HEK293 (cell line): Measurements from ENCODE around the gene RPL10.

Source experiments
- EGR2 ChIP-seq: fragments of 450-650 bp; formaldehyde crosslinking; IDR thresholded peaks from 2 replicates; pipeline ENCODE4 v1.5.1; 2016; ENCODE audit warnings: low read depth, missing biosample characterization, missing genetic modification characterization
- GFI1B ChIP-seq: fragments of 450-650 bp; formaldehyde crosslinking; IDR thresholded peaks from 2 replicates; pipeline ENCODE4 v1.5.1; 2016; ENCODE audit warnings: missing biosample characterization, missing genetic modification characterization
- HIC1 ChIP-seq: fragments of 450-650 bp; formaldehyde crosslinking; IDR thresholded peaks from 2 replicates; pipeline ENCODE4 v1.5.1; 2016; ENCODE audit warnings: missing biosample characterization, missing genetic modification characterization
- KLF1 ChIP-seq: fragments of 450-650 bp; formaldehyde crosslinking; IDR thresholded peaks from 2 replicates; pipeline ENCODE4 v1.5.1; 2016; ENCODE audit warnings: missing biosample characterization, missing genetic modification characterization
- KLF10 ChIP-seq: fragments of 450-650 bp; IDR thresholded peaks from 2 replicates; pipeline ENCODE4 v1.5.1; 2018; ENCODE audit warnings: missing biosample characterization, mild to moderate bottlenecking, missing genetic modification characterization
- KLF17 ChIP-seq: fragments of 450-650 bp; formaldehyde crosslinking; IDR thresholded peaks from 2 replicates; pipeline ENCODE4 v1.5.1; 2016; ENCODE audit warnings: missing biosample characterization, missing genetic modification characterization
- PATZ1 ChIP-seq: fragments of 450-650 bp; formaldehyde crosslinking; IDR thresholded peaks from 2 replicates; pipeline ENCODE4 v1.5.1; 2016; ENCODE audit warnings: missing biosample characterization, missing genetic modification characterization
- SCRT1 ChIP-seq: fragments of 450-650 bp; formaldehyde crosslinking; IDR thresholded peaks from 2 replicates; pipeline ENCODE4 v1.5.1; 2016; ENCODE audit warnings: missing biosample characterization, missing genetic modification characterization, borderline replicate concordance
- SCRT2 ChIP-seq: fragments of 450-650 bp; formaldehyde crosslinking; IDR thresholded peaks from 2 replicates; pipeline ENCODE4 v1.5.1; 2016; ENCODE audit warnings: missing biosample characterization, missing genetic modification characterization
- SP2 ChIP-seq: fragments of 450-650 bp; formaldehyde crosslinking; IDR thresholded peaks from 2 replicates; pipeline ENCODE4 v1.5.1; 2016; ENCODE audit warnings: missing biosample characterization, missing genetic modification characterization
- WT1 ChIP-seq: fragments of 450-650 bp; formaldehyde crosslinking; IDR thresholded peaks from 2 replicates; pipeline ENCODE4 v1.5.1; 2016; ENCODE audit warnings: missing biosample characterization, missing genetic modification characterization
- YY2 ChIP-seq: fragments of 450-650 bp; formaldehyde crosslinking; IDR thresholded peaks from 2 replicates; pipeline ENCODE4 v1.5.1; 2016; ENCODE audit warnings: missing biosample characterization, missing genetic modification characterization
- ZBTB10 ChIP-seq: fragments of 450-650 bp; formaldehyde crosslinking; IDR thresholded peaks from 2 replicates; pipeline ENCODE4 v1.5.1; 2016; ENCODE audit warnings: missing biosample characterization, missing genetic modification characterization
- ZBTB20 ChIP-seq: fragments of 450-650 bp; formaldehyde crosslinking; IDR thresholded peaks from 2 replicates; pipeline ENCODE4 v1.5.1; 2016; ENCODE audit warnings: missing biosample characterization, missing genetic modification characterization
- ZBTB8A ChIP-seq: fragments of 450-650 bp; formaldehyde crosslinking; IDR thresholded peaks from 2 replicates; pipeline ENCODE4 v1.5.1; 2016; ENCODE audit warnings: missing biosample characterization, missing genetic modification characterization
- ZEB2 ChIP-seq: fragments of 450-650 bp; formaldehyde crosslinking; IDR thresholded peaks from 2 replicates; pipeline ENCODE4 v1.5.1; 2016; ENCODE audit warnings: missing biosample characterization, missing genetic modification characterization
- ZFP37 ChIP-seq: fragments of 450-650 bp; formaldehyde crosslinking; IDR thresholded peaks from 2 replicates; pipeline ENCODE4 v1.5.1; 2016; ENCODE audit warnings: missing biosample characterization, missing genetic modification characterization
- ZIC2 ChIP-seq: fragments of 450-650 bp; formaldehyde crosslinking; IDR thresholded peaks from 2 replicates; pipeline ENCODE4 v1.5.1; 2016; ENCODE audit warnings: missing biosample characterization, missing genetic modification characterization
- ZNF157 ChIP-seq: fragments of 450-650 bp; formaldehyde crosslinking; IDR thresholded peaks from 2 replicates; pipeline ENCODE4 v1.5.1; 2016; ENCODE audit warnings: missing biosample characterization, missing genetic modification characterization
- ZNF175 ChIP-seq: fragments of 450-650 bp; formaldehyde crosslinking; IDR thresholded peaks from 2 replicates; pipeline ENCODE4 v1.5.1; 2016; ENCODE audit warnings: missing biosample characterization, missing genetic modification characterization
- ZNF2 ChIP-seq: fragments of 450-650 bp; formaldehyde crosslinking; IDR thresholded peaks from 2 replicates; pipeline ENCODE4 v1.5.1; 2016; ENCODE audit warnings: missing biosample characterization, missing genetic modification characterization
- ZNF335 ChIP-seq: fragments of 450-650 bp; formaldehyde crosslinking; conservative IDR thresholded peaks from 2 replicates; pipeline ENCODE4 v1.5.1; 2016; ENCODE audit warnings: missing biosample characterization, missing genetic modification characterization
- ZNF391 ChIP-seq: fragments of 450-650 bp; formaldehyde crosslinking; IDR thresholded peaks from 2 replicates; pipeline ENCODE4 v1.5.1; 2016; ENCODE audit warnings: low read depth, missing biosample characterization, missing genetic modification characterization, borderline replicate concordance
- ZNF423 ChIP-seq: fragments of 450-650 bp; formaldehyde crosslinking; IDR thresholded peaks from 2 replicates; pipeline ENCODE4 v1.5.1; 2016; ENCODE audit warnings: missing biosample characterization, missing genetic modification characterization
- ZNF600 ChIP-seq: fragments of 450-650 bp; formaldehyde crosslinking; IDR thresholded peaks from 2 replicates; pipeline ENCODE4 v1.5.1; 2016; ENCODE audit warnings: missing biosample characterization, missing genetic modification characterization
- ZNF623 ChIP-seq: fragments of 450-650 bp; formaldehyde crosslinking; IDR thresholded peaks from 2 replicates; pipeline ENCODE4 v1.5.1; 2016; ENCODE audit warnings: missing biosample characterization, missing genetic modification characterization
- ZNF670 ChIP-seq: fragments of 450-650 bp; formaldehyde crosslinking; IDR thresholded peaks from 2 replicates; pipeline ENCODE4 v1.5.1; 2016; ENCODE audit warnings: missing biosample characterization, missing genetic modification characterization, low read depth
- ZNF692 ChIP-seq: fragments of 450-650 bp; formaldehyde crosslinking; IDR thresholded peaks from 2 replicates; pipeline ENCODE4 v1.5.1; 2016; ENCODE audit warnings: missing biosample characterization, missing genetic modification characterization
- ZNF768 ChIP-seq: fragments of 450-650 bp; formaldehyde crosslinking; IDR thresholded peaks from 2 replicates; pipeline ENCODE4 v1.5.1; 2018; ENCODE audit warnings: missing biosample characterization, mild to moderate bottlenecking, missing genetic modification characterization
- ZXDB ChIP-seq: fragments of 450-650 bp; formaldehyde crosslinking; IDR thresholded peaks from 2 replicates; pipeline ENCODE4 v1.5.1; 2016; ENCODE audit warnings: missing biosample characterization, missing genetic modification characterization

The RPL10 gene

GRCh38 chrX:154374313-154375155 is 23.6 kb upstream of the RPL10 start, which contains the start of gene FLNA (continued):
- peak; percentile 16; the same call in 1 of the 2 replicates for TF ChIP-seq ZBTB10
- TF ChIP-seq EGR2 (tag by site-specific recombination), result peak; percentile 65
- no peak for TF ChIP-seq ZNF670
- TF ChIP-seq WT1 (tag by site-specific recombination), result no peak
- peak; percentile 46; the same call in 1 of the 2 replicates for TF ChIP-seq ZNF391 (tag by site-specific recombination)
- peak; percentile 71; the same call in 1 of the 2 replicates for TF ChIP-seq ZEB2 (tag by site-specific recombination)
- TF ChIP-seq ZNF2, result peak; percentile 19; the same call in 1 of the 2 replicates
- peak; percentile 86 for TF ChIP-seq ZBTB8A (tag by site-specific recombination)
- TF ChIP-seq ZNF600 (tag by site-specific recombination), result peak; percentile 72; the same call in 1 of the 2 replicates
- TF ChIP-seq GFI1B (tag by site-specific recombination), result no peak
- peak; percentile 100 for TF ChIP-seq SCRT2 (tag by site-specific recombination)
- peak; percentile 33; the same call in 1 of the 2 replicates for TF ChIP-seq ZXDB
- TF ChIP-seq ZNF157 (tag by site-specific recombination), result no peak
- TF ChIP-seq ZNF175, result no peak
- no peak for TF ChIP-seq ZNF768 (tag by site-specific recombination)
- peak; percentile 43 for TF ChIP-seq KLF1 (tag by site-specific recombination)
- peak; percentile 94 for TF ChIP-seq SCRT1 (tag by site-specific recombination)
- TF ChIP-seq KLF17 (tag by site-specific recombination), result peak; percentile 64; the same call in 1 of the 2 replicates
- 0 out of 2 replicates have a peak, but pooled peaks have one; percentile 7 for TF ChIP-seq ZNF692 (tag by site-specific recombination)
- TF ChIP-seq SP2 (tag by site-specific recombination), result peak; percentile 33
- TF ChIP-seq YY2 (tag by site-specific recombination), result no peak
- peak; percentile 99 for TF ChIP-seq ZBTB20 (tag by site-specific recombination)
- peak; percentile 95 for TF ChIP-seq ZNF335 (tag by site-specific recombination)
- peak; percentile 82 for TF ChIP-seq ZIC2 (tag by site-specific recombination)
- no peak for TF ChIP-seq ZNF623 (tag by site-specific recombination)
- TF ChIP-seq ZNF423 (tag by site-specific recombination), result 0 out of 2 replicates have a peak, but pooled peaks have one; percentile 43
- 0 out of 2 replicates have a peak, but pooled peaks have one; percentile 20 for TF ChIP-seq ZFP37 (tag by site-specific recombination)
- peak; percentile 37; the same call in 1 of the 2 replicates for TF ChIP-seq KLF10 (tag by site-specific recombination)
- TF ChIP-seq HIC1, result 0 out of 2 replicates have a peak, but pooled peaks have one; percentile 8
- TF ChIP-seq PATZ1 (tag by site-specific recombination), result peak; percentile 81
